ENCODE measurements around the gene DNTTIP2. TPM values are rescaled to one million over a fixed set of nuclear protein-coding genes. Genes with fewer than 3 reads are reported as not detected.

DNTTIP2 gene
- polyA plus RNA-seq, 1 donor from 2014 or later = 43.8 TPM

GRCh38 chr1:93822730-93823425 lies 56.1 kb downstream of the DNTTIP2 start:
- no peaks in the 10 kb centered on the region for H4K20me1 ChIP-seq (ENCODE audit: insufficient read depth)
- H3K9me3 ChIP-seq (ENCODE audit: low read length) = no peaks in the 10 kb centered on the region
- H3K27ac ChIP-seq (ENCODE audit: low read length) = no peak overlapping the region
- no peaks in the 10 kb centered on the region for H3K27me3 ChIP-seq (ENCODE audit: insufficient read depth, low read depth, low read length)
- no peak overlapping the region for H2AFZ ChIP-seq (ENCODE audit: low read depth, low read length)
- H3K79me2 ChIP-seq (replicated peaks; ENCODE audit: insufficient read depth, low read length) = no peaks in the 10 kb centered on the region
- H3K4me3 ChIP-seq (ENCODE audit: low read length) = no peak overlapping the region
- no peaks in the 10 kb centered on the region for H3K9me2 ChIP-seq (ENCODE audit: insufficient read depth, low read length)
- no peak overlapping the region for H3K9ac ChIP-seq (ENCODE audit: low read length)
- no peaks in the 10 kb centered on the region for H3K36me3 ChIP-seq (ENCODE audit: insufficient read depth, low read length)
- no peak overlapping the region for H3K4me2 ChIP-seq (ENCODE audit: low read length)
- TF ChIP-seq EP300 (conservative IDR thresholded peaks at IDR 0.05; ENCODE audit: poor library complexity, severe bottlenecking) = no peak
- no peak for TF ChIP-seq SMC3 (conservative IDR thresholded peaks at IDR 0.05; ENCODE audit: poor library complexity)
- no peak for TF ChIP-seq EZH2 (IDR thresholded peaks at IDR 0.05; ENCODE audit: borderline replicate concordance, insufficient read depth, low read length, poor library complexity, severe bottlenecking)
- TF ChIP-seq RAD21 (conservative IDR thresholded peaks at IDR 0.05) = no peak
- TF ChIP-seq MXI1 (conservative IDR thresholded peaks at IDR 0.05; ENCODE audit: poor library complexity, severe bottlenecking) = no peak
- TF ChIP-seq REST (IDR thresholded peaks at IDR 0.05; ENCODE audit: borderline replicate concordance) = no peak
- TF ChIP-seq TAF1 (IDR thresholded peaks at IDR 0.05; ENCODE audit: low read depth) = no peak
- no peak for TF ChIP-seq CTCF (IDR thresholded peaks at IDR 0.05; ENCODE audit: poor library complexity, severe bottlenecking)
- no peak for TF ChIP-seq POLR2AphosphoS5 (IDR thresholded peaks at IDR 0.05)
- no peaks in the 10 kb centered on the region for H3F3A ChIP-seq (ENCODE audit: insufficient read depth, low read length, poor library complexity, severe bottlenecking)

- Histone ChIP-seq H3K4me3 (ENCODE audit: low read length) (no peak overlapping the region), H3K9me2 (ENCODE audit: insufficient read depth, low read length) (no peaks in the 10 kb centered on the region), H3K79me2 (replicated peaks; ENCODE audit: insufficient read depth, low read length) (no peaks in the 10 kb centered on the region), H4K20me1 (ENCODE audit: insufficient read depth) (no peaks in the 10 kb centered on the region), H2AFZ (ENCODE audit: low read depth, low read length) (no peak overlapping the region), H3F3A (ENCODE audit: insufficient read depth, low read length, poor library complexity, severe bottlenecking) (no peaks in the 10 kb centered on the region), H3K9ac (ENCODE audit: low read length) (no peak overlapping the region), H3K27me3 (ENCODE audit: insufficient read depth, low read depth, low read length) (no peaks in the 10 kb centered on the region), H3K9me3 (ENCODE audit: low read length) (no peaks in the 10 kb centered on the region), H3K4me2 (ENCODE audit: low read length) (no peak overlapping the region), H3K27ac (ENCODE audit: low read length) (no peak overlapping the region), H3K36me3 (ENCODE audit: insufficient read depth, low read length) (no peaks in the 10 kb centered on the region)
- no peak for TF ChIP-seq EZH2 (IDR thresholded peaks at IDR 0.05; ENCODE audit: borderline replicate concordance, insufficient read depth, low read length, poor library complexity, severe bottlenecking)
- TF ChIP-seq CTCF (IDR thresholded peaks at IDR 0.05; ENCODE audit: poor library complexity, severe bottlenecking) = no peak
- no peak for TF ChIP-seq REST (IDR thresholded peaks at IDR 0.05; ENCODE audit: borderline replicate concordance)
- TF ChIP-seq MXI1 (conservative IDR thresholded peaks at IDR 0.05; ENCODE audit: poor library complexity, severe bottlenecking) = no peak
- no peak for TF ChIP-seq POLR2AphosphoS5 (IDR thresholded peaks at IDR 0.05)
- no peak for TF ChIP-seq RAD21 (conservative IDR thresholded peaks at IDR 0.05)
- TF ChIP-seq TAF1 (IDR thresholded peaks at IDR 0.05; ENCODE audit: low read depth) = no peak
- TF ChIP-seq EP300 (conservative IDR thresholded peaks at IDR 0.05; ENCODE audit: poor library complexity, severe bottlenecking) = no peak
- TF ChIP-seq SMC3 (conservative IDR thresholded peaks at IDR 0.05; ENCODE audit: poor library complexity) = no peak
Measured at GRCh38 chr1:93821423-93822144, 57.4 kb downstream of the DNTTIP2 start.

All from neural cell (in vitro differentiated cells).